ENCODE measurements around the gene RNF224. TPM values are rescaled to one million over a fixed set of nuclear protein-coding genes. Genes with fewer than 3 reads are reported as not detected.

Gene RNF224
- polyA plus RNA-seq, 2 of the 4 experiments (the other 2 are of a cell fraction) = 0.04 TPM; not detected in 1

DNA sequence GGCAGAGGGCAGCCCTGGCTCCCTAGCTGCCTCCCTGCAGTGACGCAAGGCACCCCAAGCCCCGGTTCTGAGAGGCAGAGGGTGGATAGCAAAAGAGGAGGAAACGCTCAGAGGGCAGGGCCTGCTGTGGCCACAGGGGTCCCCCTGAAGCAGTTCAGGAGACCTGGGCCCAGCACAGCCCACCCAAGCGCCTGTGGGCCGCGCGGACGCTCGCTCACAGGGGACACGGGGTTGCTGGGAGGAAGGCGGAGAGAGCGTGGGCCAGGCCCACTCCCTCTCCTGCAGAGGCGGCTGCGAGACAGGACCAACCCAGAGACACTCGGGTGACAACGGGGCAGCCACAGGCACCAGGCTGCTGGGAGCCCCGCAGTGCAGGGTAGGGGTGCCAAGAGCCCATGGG is 47.5 kb upstream of the RNF224 start:
- 92% methylated on average over 16 of the region's 17 CpGs for WGBS (ENCODE audit: missing lambda C conversion rate)
- H3K4me3 ChIP-seq = no peak overlapping the region
- no peak overlapping the region for H3K27ac ChIP-seq
- FAIRE-seq (no peak), DNase-seq (ENCODE audit: low read depth in 1 of 2, low spot score in 1 of 2) (no peak), ATAC-seq (no peak)
- no peak for TF ChIP-seq CBX8 (IDR thresholded peaks at IDR 0.05)
- TF ChIP-seq, protein P1, sequence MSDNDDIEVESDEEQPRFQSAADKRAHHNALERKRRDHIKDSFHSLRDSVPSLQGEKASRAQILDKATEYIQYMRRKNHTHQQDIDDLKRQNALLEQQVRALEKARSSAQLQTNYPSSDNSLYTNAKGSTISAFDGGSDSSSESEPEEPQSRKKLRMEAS (IDR thresholded peaks at IDR 0.05) = no peak
- no peak for TF ChIP-seq HOXB5 (CRISPR knock-in tag; IDR thresholded peaks at IDR 0.05)
- TF ChIP-seq CHD4 (IDR thresholded peaks at IDR 0.05; ENCODE audit: borderline replicate concordance) = no peak
- TF ChIP-seq, protein P2, sequence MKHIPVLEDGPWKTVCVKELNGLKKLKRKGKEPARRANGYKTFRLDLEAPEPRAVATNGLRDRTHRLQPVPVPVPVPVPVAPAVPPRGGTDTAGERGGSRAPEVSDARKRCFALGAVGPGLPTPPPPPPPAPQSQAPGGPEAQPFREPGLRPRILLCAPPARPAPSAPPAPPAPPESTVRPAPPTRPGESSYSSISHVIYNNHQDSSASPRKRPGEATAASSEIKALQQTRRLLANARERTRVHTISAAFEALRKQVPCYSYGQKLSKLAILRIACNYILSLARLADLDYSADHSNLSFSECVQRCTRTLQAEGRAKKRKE (CRISPR knock-in tag; IDR thresholded peaks at IDR 0.05; ENCODE audit: low read depth) = no peak
- TF ChIP-seq, protein P3, sequence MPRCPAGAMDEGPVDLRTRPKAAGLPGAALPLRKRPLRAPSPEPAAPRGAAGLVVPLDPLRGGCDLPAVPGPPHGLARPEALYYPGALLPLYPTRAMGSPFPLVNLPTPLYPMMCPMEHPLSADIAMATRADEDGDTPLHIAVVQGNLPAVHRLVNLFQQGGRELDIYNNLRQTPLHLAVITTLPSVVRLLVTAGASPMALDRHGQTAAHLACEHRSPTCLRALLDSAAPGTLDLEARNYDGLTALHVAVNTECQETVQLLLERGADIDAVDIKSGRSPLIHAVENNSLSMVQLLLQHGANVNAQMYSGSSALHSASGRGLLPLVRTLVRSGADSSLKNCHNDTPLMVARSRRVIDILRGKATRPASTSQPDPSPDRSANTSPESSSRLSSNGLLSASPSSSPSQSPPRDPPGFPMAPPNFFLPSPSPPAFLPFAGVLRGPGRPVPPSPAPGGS (IDR thresholded peaks at IDR 0.05) = no peak
- TF ChIP-seq RCOR1 (IDR thresholded peaks at IDR 0.05; ENCODE audit: low read depth, low read length) = no peak
- TF ChIP-seq HOXB13 (CRISPR knock-in tag; IDR thresholded peaks at IDR 0.05; ENCODE audit: low read depth) = no peak
- TF ChIP-seq PHF8 (IDR thresholded peaks at IDR 0.05; ENCODE audit: borderline replicate concordance, low read depth) = no peak
- no peak for TF ChIP-seq CBX2 (IDR thresholded peaks at IDR 0.05; ENCODE audit: borderline replicate concordance, low read depth)
- TF ChIP-seq PBX3 (IDR thresholded peaks at IDR 0.05) = no peak
- no peak for TF ChIP-seq ESRRA (IDR thresholded peaks at IDR 0.05; ENCODE audit: borderline replicate concordance, low read length)
- no peak for TF ChIP-seq CTCF (IDR thresholded peaks at IDR 0.05)
- ChIA-PET POLR2A (interaction anchor here (1.2 kb wide), 1 partner anchor 61 kb away, joined by 3 read pairs; the partner anchor contains the start of gene TUBB4B), CTCF (interaction anchor here (0.6 to 16.5 kb wide), 6 partner anchors 10 to 179 kb away, joined by 3 to 156 read pairs (median 18); partner anchors contain the start of genes ANAPC2, LRRC26 and SSNA1)
- no peaks in the 10 kb centered on the region for H3K9me3 ChIP-seq
- no peaks in the 10 kb centered on the region for H3K4me1 ChIP-seq
- H3K4me2 ChIP-seq = no peak overlapping the region

- H3K27ac ChIP-seq = no peak overlapping the region
- no peak for FAIRE-seq
- ChIA-PET CTCF (interaction anchor here (0.8 to 16.5 kb wide), 5 partner anchors 10 to 57 kb away, joined by 3 to 156 read pairs (median 6); partner anchors contain the start of genes ANAPC2, RNF224 and SSNA1), POLR2A (interaction anchor here (1.2 kb wide), 1 partner anchor 60 kb away, joined by 3 read pairs; the partner anchor contains the start of gene TUBB4B)
- TF ChIP-seq, protein P3 (IDR thresholded peaks at IDR 0.05) = no peak
- no peak for TF ChIP-seq CBX8 (IDR thresholded peaks at IDR 0.05)
- no peak for TF ChIP-seq PBX3 (IDR thresholded peaks at IDR 0.05)
- no peak for TF ChIP-seq GATA3 (IDR thresholded peaks at IDR 0.05; ENCODE audit: borderline replicate concordance)
- no peak for TF ChIP-seq EHF (CRISPR knock-in tag; IDR thresholded peaks at IDR 0.05)
- no peak for TF ChIP-seq CTCF (IDR thresholded peaks at IDR 0.05)
- no peak overlapping the region for H3K4me2 ChIP-seq
- no peaks in the 10 kb centered on the region for H3K4me1 ChIP-seq
- ATAC-seq = no peak
- no peak overlapping the region for H3K4me3 ChIP-seq
- no peak for DNase-seq (ENCODE audit: low read depth in 1 of 2, low spot score in 1 of 2)
- no peaks in the 10 kb centered on the region for H3K9me3 ChIP-seq
- WGBS (ENCODE audit: missing lambda C conversion rate) = 98% methylated on average over 7 of the region's 20 CpGs
Measured at GRCh38 chr9:137180491-137180890, 46.8 kb upstream of the RNF224 start.
